NCI-H1417 (cell line): ENCODE measurements around the gene STK39.
"Not testable (repeated sequence)": the region's sequence is repeated elsewhere in the genome, so short reads cannot be mapped to it uniquely, and the experiment has no call there.

Source experiments
- DNase-seq, 3 experiments: peaks; one replicate each; lab custom pipeline; 2025; lab: John Stamatoyannopoulos, UW

Gene STK39

DNA sequence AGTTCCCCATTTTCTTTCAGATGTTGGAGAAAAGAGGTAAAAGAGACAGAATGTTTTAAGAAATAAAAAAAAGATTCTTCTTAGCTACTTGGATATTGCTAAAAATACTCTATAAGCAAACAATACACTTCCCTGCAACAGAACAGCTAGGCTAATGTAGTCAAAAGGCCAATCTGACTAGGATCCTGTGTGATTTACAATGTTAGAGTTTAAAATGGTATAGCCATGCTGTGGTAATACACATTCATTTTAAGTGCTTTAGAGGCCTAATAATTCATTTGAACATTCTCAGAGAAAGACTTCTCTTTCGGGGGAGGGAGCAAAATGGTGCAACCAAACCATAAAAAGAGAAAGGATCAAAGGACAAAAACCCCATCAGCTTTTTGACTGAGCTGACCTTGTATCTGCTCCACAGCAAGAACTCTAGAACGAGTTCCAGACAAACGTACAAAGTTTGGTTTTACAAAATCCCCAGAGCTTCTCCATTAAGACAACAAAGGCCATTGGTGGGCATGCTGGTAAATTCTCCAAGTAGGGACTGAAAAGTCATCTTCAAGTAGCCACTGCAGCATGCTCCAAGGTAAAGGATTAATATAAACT, 200.2 kb downstream of the STK39 start:
- no peak for DNase-seq

DNA sequence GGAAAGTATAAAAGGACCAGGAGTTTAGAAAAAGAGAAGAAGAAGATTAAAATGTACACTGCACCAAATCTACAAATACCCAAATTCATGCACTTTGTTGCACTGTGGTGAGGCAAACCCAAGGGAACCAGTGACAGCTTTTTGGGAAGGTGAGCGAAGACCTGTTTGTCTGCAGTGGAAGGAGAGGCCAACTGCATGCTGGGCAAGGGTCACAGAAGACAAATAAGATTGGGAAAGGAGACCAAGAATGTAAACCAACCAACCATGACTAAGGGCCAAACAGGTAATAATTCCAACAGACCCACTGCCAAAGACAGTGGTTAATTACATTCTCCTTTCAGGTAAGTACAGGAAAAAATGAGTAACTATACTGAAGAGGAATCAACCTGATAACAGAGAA, 202.8 kb downstream of the STK39 start:
- no peak for DNase-seq

DNA sequence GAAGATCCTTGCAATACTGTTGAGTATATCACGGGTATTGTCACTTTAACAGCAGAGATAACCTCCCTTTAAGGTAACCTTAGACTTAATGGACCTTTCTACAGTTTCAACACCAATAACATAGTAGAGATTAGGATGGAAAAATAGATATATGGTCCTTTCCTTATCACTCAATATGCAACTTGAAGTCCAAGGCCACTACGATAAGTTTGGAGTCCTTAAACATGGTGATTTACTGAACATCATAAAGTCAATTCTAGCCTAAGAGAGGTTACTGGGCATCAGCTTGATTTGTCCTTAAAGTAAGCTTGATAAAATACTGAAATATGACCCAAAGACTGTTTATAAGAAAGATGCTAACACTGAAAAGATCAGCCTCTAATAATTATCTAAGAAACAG, 203.2 kb downstream of the STK39 start:
- DNase-seq: no peak

DNA sequence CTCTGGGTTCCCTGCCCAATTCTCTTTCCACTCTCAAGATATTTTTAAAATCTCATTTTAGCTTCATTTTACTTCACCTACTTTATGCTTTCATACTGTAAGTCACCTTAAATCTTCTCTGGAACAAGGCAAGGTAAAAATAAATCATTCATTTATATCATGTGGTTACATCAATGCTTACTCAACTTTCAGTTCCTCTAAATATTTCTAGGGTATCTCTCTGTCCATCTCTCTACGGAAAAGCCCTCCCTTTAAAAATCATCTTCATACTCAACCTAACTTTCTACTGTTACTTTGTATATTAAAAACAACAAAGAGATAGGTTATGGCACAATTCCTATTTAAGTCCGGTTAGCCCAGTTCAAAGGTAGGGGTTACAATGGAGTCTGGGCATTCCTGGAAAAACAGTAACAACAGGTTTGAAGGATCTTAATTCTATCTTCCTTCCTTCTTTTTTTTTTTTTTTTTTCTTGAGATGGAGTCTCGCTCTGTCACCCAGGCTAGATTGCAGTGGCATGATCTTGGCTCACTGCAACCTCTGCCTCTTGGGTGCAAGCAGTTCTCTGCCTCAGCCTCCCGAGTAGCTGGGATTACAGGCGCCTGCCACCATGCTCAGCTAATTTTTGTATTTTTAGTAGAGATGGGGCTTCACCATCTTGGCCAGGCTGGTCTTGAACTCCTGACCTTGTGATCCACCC, 205.1 kb downstream of the STK39 start:
- DNase-seq: not testable (repeated sequence)

DNA sequence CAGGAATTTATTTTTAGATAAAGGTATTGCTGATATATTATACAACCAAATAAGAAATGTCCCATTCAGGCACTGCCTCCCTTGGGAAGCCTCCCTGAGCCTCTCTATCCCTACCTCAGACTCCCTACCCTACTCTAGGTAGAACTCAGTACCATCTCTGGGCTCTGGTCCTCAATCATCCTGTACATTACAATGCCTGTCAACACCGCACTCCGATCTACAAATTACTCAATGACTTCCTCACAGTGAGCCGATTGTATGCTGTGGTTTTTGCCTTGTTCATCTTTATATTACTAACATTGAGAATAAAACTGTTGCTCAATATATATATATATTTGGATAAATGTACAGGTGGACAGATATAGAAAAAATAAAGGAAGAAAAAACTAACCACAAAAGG, 207.5 kb downstream of the STK39 start:
- no peak for DNase-seq

DNA sequence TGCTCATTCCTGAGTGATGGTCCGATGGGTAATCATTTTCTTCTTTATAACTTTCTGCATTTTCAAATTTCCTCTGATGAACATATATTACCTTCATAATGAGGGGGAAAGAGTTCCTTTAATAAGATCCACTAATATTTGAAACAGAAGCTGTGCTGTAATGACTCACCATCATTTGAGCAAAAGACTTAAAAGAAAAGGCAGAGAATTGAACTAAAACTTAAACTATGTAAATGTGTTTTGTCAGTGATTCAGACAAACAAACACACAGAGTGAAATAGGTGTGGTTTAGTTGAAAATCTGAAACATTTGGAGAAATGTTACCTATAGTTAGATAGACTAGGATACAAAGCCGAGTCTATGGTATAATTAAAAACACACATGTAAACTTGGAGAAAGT, 209.6 kb downstream of the STK39 start:
- DNase-seq: no peak

DNA sequence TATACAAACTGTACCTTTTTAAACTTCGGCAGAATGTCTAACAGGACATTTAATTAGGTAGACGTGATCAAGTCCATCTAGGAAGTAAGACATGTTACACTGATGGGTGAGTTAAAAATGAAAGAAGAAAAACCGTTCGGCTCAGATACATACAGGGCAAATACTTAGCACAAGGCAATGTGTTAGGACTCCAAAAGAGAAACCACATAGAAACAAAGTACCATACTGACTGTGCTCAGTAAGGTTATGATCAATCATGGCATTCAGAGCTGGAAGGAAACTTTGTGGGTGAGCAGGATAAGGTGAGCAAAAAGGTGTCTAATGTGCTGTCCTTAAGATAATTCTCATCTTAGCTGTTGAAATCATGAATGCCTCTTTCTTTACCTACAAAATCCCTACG, 211.9 kb downstream of the STK39 start:
- DNase-seq: no peak

DNA sequence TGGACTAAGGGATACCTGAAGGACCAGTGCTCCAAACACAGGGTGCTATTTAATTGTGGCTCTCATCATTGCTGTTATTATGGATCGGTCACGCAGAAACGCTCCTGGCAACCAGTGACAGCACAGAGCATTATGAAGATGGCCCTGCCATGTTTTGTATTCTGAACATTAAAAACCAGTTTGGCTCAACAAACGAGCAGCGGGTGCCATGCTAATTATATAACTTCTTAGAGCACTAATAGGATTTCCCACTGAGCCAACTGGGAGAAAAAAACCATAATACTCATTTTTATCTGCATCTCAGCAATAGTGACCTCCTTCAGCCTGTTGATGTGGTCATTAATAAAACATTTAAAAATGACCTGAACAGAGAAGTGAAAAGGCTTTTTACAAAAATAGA, 212.8 kb downstream of the STK39 start:
- DNase-seq: peak in 2 of 3 experiments; percentile 10 to 60

DNA sequence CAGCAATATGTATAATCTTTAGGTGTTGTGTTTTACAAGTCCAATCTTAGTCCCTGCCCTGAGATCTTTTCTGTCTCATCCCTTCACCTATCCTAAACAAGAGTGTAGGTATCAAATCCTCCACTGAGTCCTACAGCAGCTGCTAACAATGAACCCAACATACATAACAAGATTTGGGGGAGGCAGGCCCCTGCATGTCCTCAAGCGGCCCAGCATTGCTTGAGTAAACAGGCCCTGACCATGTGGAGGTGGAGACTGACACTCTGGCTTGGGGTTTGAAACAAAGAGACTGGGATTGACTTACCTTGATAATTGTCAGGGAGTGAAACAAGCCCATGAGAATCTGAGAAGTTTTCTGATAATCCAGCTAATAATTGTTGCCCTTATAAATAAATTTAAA, 213.4 kb downstream of the STK39 start:
- DNase-seq: peak in 1 of 3 experiments; percentile 18

DNA sequence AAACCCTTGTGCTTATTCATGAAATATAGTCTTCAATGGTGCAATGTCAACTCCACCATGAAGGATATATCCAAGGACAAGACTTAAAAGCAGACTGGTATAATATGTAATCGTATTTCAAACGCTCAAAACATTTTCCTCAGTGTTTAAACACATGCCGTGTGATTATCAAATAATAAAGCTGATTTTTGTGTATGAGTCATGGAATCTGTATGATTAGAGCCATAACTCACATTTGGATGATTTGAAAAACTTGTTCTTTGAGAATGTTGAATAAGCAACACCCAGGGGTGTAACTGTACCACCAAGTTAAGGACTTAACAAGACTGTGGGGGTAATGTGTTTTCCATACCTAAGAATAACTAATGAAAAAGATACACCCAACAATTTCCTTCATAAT, 215.3 kb downstream of the STK39 start:
- DNase-seq: no peak

DNA sequence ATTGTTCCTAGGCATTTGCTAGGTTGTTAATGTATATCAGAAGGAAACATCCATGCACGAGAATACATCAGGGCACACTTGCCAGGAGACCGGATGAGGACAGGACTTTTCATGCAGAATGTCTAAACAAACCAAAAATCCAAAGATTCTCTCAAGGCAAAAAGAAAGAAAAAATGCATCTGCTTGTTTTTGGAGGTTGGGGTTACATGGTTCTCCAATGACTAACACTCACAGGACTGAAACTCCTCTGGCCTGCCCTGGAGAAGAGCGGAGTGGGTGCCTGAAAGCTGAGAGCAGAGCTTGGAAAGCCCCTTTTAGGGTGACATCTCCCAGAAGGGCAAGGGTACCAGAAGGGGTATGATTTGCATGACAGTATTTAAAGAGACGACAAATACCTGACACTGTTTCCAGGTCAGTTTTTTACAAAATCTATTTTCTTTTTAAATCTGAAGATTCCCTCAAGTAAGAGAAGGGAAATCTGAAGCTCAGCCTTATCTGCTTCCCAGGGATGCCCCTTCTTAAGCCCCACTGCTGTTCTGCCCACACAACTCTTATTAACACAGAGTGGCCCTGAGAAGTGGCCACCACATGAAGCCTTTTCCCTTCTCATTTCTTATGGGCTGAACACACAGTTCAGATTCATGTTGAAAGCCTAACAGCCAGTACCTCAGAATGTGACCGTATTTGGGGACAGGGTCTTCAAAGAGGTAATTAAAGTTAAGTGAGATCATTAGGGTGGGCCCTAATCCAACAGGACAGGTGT, 216.4 kb downstream of the STK39 start:
- no peak for DNase-seq

DNA sequence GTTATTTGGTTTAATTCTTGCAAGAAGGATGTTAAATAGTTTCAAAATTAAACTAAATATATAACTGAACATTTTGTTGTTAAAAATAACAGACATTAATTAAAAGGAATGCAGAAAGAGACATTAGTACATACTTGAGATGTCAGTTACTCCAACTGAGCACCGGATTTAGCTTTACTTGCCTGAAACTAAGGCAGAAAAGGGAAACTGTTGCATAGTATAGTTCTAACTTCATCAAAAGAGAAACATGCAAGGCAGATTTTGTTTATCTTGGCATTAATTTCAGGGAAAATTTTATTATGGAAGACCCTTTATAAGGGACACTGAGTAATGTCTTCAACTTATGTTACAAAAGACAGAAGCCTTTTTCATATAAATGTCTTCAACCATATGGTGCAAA, 218.3 kb downstream of the STK39 start:
- no peak for DNase-seq

DNA sequence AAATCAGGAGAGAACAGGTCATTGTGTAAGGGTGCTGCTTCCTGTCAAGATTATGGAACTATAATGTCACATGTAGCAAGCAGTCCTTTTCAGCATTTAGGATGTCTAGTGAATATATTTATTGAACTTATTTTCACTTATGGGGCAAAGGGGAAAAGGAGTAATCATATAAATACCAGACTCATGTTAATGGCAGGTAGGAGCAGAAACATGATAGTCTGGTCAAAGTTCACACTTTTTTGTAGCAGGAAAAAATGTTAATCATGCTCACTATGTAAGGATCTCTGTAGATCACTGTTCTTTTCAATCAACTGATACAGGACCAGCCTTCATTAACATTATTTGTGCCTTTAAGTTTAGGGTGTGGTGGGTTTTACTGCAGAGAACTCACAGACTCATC, 219.0 kb downstream of the STK39 start:
- DNase-seq: no peak

DNA sequence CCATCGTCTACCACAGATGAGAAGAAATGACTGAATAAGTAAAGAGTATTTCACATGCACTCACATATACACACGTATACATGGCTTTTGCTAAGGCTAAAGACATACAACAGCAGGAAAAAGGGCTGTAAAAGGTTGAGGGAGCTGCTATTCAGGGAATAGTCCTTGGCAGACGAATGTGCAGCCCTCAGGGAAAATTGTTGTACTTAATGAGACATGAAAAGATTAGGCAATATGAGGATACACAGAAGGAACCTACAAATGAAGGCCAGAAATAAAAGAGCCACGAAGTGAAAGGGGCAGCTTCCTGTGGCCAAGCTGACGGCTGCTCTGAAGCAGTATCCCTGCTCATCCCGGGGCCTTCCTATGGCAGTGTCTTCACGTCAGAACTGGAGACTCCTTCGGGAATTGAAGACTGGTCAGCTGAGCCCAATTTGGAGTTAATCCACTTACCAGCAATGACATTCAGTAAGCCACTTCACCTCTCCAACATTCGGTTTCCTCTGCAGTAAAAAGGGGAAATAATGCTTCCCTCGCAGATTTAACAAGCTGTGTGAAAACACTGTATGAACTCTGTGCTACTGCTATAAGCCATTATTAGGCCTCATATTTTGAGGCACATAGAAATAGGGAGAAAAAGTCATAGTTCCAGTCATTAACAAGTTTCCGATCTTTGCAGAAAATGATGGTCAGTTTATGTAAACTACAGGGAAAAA, 221.8 kb downstream of the STK39 start:
- DNase-seq: no peak

DNA sequence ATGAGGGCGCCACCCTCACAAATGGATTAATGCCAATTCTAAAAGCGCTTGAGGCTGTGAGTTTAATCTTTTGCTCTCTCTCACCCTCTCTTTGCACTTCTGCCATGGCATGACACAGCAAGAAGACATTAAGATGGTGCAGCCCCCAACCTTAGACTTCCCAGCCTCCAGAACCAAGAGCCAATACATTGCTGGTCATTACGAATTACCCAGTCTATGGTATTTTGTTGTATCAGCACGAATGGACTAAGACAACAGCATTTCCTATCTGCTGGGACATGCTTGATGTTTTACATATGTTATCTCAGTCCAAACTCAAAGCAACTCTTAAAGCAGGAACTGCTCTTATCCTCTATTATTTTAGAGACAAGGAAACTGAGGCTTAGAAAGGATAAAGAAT, 222.9 kb downstream of the STK39 start:
- no peak for DNase-seq

DNA sequence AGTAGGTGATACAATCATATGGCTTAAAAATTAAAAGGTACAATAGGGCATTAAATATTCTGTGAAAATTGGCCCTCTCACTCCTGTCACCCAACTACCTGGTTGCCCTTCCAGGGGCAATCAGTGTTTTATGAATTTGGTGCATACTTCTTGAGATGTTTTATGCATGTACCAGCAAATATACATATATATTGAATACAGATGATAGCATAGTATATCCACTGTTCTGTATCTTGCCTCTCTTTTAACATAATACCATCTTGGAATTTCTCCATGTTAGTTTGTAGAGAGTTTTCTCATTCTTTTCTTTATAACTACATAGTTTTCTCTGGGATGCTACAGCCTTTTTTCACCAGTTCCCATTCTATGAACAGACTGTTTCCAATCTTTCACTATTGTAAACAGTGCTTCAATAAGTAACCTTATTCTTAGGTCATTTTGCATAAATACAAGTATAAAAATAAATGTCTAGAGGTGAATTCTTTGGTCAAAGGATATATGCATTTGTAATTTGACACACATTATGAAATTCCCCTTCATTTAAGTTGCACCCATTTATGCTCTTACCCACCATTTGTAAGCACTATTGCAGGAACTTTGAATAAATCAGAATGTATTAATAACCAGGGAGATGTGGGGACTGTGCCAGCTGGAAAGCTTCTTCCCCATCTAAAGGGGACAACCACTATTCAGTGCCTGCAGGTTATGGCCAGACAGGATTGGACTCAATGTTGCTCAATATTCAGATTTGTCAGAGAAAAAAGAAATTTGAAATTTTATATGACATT, 225.4 kb downstream of the STK39 start:
- no peak for DNase-seq

DNA sequence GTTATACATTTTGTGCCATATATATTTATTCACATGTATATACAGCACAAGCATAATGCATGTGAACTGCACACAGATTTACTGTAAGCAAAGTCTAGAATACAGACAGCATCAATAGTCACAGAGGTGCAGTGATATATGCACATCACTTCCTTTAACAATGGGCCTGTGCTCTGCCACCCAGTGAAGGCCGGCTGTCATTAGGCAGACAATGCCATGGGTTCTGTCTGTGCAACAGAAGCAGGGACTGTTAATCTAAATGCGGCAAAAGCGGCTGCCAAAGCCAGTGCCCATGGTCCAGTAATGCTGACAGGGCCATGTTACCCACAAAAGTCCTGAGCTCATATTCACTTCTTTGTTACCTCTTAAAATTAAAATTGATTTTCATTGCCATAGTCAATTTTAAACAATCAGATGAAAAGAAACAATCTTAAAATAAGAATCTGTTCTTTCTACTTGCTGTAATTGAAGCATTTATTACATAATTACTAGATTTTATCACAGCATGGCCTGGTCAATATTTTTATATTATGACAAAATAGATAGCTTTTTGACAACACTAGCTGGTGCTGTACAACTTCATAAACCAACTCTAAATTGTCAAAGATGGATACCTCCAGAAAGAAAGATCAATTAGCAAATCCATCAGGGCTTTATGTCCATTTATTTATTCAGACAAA, 232.0 kb downstream of the STK39 start:
- no peak for DNase-seq

DNA sequence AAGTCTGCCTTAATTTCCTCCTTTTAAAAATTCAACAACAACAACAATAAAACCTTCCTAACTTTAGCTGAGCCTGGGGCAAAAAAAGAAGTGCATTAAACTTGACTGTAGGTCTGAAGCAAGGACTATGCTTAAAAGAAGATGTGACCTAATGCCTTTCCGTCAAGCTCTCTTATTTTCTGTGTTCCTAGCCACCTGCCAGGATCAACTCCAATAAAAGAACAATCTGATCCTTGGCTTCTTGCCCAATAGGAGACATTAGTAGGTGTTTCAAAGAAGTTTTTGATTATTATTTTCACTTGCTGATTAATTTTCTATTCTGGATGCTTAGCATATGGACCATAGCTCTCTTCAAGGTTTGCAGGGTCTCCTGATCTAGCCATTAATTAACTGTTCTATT, 237.5 kb downstream of the STK39 start:
- DNase-seq: peak in 1 of 3 experiments; percentile 0

DNA sequence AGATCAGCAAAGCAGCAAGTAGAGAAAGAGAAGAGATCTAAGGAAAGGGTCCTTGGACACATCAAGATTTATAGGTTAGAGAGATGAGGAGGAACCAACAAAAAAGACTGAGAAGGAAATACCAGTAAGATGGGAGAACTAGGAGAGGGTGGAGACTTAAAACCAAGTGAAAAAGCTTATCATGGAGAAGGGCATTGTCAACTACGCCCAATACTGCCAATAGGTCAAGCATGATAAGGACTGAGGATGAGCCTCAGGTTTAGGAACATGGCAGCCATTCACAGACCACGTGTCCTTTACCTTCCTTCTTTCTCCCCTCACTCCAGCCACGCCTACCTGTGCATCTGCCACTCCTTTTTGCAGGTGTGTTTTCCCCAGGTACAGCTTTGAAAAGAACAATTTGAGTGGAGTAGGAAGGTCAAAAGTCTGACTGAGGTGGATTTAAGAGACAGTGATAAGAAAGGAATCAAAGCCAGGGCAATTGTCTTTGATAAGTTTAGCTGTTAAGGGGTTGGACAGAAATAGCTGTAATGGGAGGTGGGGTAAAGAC, 238.7 kb downstream of the STK39 start:
- DNase-seq: no peak

DNA sequence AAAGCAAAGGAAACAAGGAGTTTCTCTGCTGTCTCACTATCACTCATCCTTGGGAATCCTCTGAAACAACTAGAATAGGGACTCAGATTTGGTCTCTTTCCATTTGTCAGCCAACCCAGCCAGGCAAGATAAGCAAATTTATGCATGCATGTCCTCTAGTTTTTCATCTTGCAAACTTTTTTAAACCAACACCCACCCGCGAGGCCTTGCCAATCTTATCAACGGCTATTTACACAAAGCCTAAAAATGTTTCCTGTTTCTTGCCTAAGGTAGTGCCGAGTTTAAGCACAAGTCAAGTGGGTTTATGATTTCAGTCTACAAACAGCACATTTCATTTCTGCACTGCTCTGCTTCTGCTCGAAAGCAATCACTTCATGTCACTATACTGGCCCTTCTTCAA, 240.9 kb downstream of the STK39 start:
- DNase-seq: no peak

DNA sequence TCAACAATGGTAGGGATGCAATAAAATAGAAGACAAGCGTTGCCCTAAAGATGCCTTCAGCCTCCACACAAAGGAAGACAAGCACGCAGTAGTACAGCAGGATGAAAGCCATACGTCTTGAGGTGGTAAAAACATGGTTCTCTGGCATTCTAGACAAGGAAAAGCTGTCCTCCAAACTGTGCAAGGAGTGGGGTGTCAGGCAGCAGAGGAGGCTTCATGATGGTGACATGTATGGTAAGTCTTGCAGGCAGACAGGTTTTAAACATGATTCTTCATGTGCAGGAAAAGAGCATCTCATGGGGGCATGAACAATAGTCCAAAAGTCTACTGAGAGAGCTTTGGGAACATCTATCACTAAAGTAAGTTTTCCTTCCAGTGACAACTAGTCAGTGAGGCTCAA, 241.8 kb downstream of the STK39 start:
- DNase-seq: no peak
